Activated CD4-positive, alpha-beta memory T cell treated with anti-CD3 and anti-CD28 coated beads, Interleukin-2, amount 10 ng/mL, durations not matched to agents 7 days and 5 days (primary cell): ENCODE measurements around the gene EGLN2. TPM values are rescaled to one million over a fixed set of nuclear protein-coding genes. Genes with fewer than 3 reads are reported as not detected.
"Not testable (repeated sequence)": the region's sequence is repeated elsewhere in the genome, so short reads cannot be mapped to it uniquely, and the experiment has no call there.

Experiments used
- CTCF ChIA-PET: fragments of 350-600 bp; sonication (Branson Sonifier 250); formaldehyde crosslinking; loops from one replicate; lab custom pipeline; 2021; ENCODE audit warnings: antibody characterized with exemption, inconsistent platforms; lab: Charles Lee
- POLR2A ChIA-PET: fragments of 350-600 bp; sonication (Branson Sonifier 250); formaldehyde crosslinking; loops from one replicate; lab custom pipeline; 2021; ENCODE audit warnings: antibody characterized with exemption; lab: Charles Lee
- DNase-seq: peaks from one replicate; pipeline ENCODE4 v3.0.0-alpha.2; 2020
- H3K27ac Mint-ChIP-seq: one replicate; pipeline ENCODE4 v1.8.0; 2021; ENCODE audit warnings: mild to moderate bottlenecking, mixed read lengths
- H3K27me3 Mint-ChIP-seq: one replicate; pipeline ENCODE4 v1.8.0; 2021; ENCODE audit warnings: mixed read lengths
- H3K36me3 Mint-ChIP-seq: one replicate; pipeline ENCODE4 v1.8.0; 2021; ENCODE audit warnings: low read depth, mixed read lengths
- H3K4me1 Mint-ChIP-seq: one replicate; pipeline ENCODE4 v1.8.0; 2021; ENCODE audit warnings: mixed read lengths
- H3K4me3 Mint-ChIP-seq: one replicate; pipeline ENCODE4 v1.8.0; 2021; ENCODE audit warnings: mild to moderate bottlenecking, mixed read lengths
- H3K9me3 Mint-ChIP-seq: one replicate; pipeline ENCODE4 v1.8.0; 2021; ENCODE audit warnings: mixed read lengths
- total RNA-seq, 2 experiments: library from RNA; stranded (reverse); gene quantifications; one replicate each; pipeline ENCODE4 v1.2.3, GENCODE V29; 2021

Gene EGLN2
- total RNA-seq, 2 experiments from 2014 or later, result 127 to 128 TPM

DNA sequence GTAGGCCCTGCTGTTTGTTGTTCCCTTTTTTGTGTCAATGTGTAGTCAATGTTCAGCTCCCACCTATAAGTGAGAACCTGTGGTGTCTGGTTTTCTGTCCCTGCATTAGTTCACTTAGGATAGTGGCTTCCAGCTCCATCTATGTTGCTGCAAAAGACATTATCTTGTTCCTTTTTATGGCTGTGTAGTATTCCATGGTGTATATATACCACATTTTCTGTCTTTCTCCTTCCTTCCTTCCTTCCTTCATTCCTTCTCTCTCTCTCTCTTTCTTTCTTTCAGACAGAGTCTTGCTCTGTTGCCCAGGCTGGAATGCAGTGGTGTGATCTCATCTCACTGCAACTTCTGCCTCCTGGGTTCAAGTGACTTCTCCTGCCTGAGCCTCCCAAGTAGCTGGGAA lies 30.2 kb downstream of the EGLN2 start:
- ChIA-PET POLR2A (no interaction called here), CTCF (no interaction called here)
- Mint-ChIP-seq H3K4me3 (no peak overlapping the region), H3K36me3 (peaks cover 13% of the 10 kb centered on the region), H3K27me3 (no peaks in the 10 kb centered on the region), H3K9me3 (peaks cover 7% of the 10 kb centered on the region), H3K27ac (peak overlapping the region; percentile 16), H3K4me1 (peaks cover 27% of the 10 kb centered on the region)
- DNase-seq, result peak; percentile 0

DNA sequence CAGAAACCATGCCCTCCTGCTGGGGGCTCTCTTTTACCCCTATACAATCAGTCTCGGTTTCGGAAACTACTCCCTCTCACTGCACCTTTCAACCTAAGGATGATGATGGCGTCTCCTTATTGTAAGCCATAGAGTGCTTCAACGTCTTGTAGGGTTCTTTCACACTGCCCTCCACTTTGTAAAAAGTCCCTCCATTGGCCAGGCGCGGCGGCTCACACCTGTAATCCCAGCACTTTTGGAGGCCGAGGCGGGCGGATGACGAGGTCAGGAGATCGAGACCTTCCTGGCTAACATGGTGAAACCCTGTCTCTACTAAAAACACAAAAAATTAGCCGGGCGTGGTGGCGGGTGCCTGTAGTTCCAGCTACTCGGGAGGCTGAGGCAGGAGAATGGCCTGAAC lies 31.8 kb downstream of the EGLN2 start:
- POLR2A ChIA-PET, H3K27me3 Mint-ChIP-seq, CTCF ChIA-PET, DNase-seq, H3K27ac Mint-ChIP-seq, H3K9me3 Mint-ChIP-seq, H3K4me3 Mint-ChIP-seq: not testable (repeated sequence)
- Mint-ChIP-seq H3K36me3 (peaks cover 13% of the 10 kb centered on the region), H3K4me1 (peaks cover 21% of the 10 kb centered on the region)

- POLR2A ChIA-PET, result no interaction called here
Observed at GRCh38 chr19:40831502-40832430, 32.8 kb downstream of the EGLN2 start.

DNA sequence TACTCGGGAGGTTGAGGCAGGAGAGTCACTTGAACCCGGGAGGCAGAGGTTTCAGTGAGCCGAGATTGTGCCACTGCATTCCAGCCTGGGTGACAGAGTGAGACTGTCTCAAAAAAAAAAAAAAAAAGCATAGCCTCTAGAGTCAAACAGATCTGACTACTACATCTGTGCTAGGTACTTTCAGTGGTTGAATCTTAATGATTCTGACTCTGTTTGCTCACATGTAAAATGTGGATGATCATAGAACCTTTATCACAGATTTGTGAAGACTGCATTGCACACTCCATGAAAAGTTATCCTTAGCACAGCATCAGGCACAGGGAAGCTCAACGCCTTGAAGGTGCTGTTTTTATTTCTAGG lies 33.4 kb downstream of the EGLN2 start:
- DNase-seq, POLR2A ChIA-PET, H3K27ac Mint-ChIP-seq, H3K9me3 Mint-ChIP-seq, H3K27me3 Mint-ChIP-seq, H3K4me3 Mint-ChIP-seq, H3K4me1 Mint-ChIP-seq, H3K36me3 Mint-ChIP-seq: not testable (repeated sequence)
- CTCF ChIA-PET, result interaction anchor here (0.6 to 0.9 kb wide), 3 partner anchors 12 to 198 kb away, joined by 3 to 5 read pairs (median 3); no protein-coding TSS in a partner anchor

More at GRCh38 chr19:40831502-40832430, 32.8 kb downstream of the EGLN2 start:
- CTCF ChIA-PET, result interaction anchor here (0.6 to 0.9 kb wide), 3 partner anchors 11 to 197 kb away, joined by 3 to 5 read pairs (median 3); no protein-coding TSS in a partner anchor
- peaks cover 5% of the 10 kb centered on the region for H3K9me3 Mint-ChIP-seq
- H3K27ac Mint-ChIP-seq, result no peak overlapping the region
- peaks cover 10% of the 10 kb centered on the region for H3K36me3 Mint-ChIP-seq
- no peak for DNase-seq
- H3K4me1 Mint-ChIP-seq, result peaks cover 15% of the 10 kb centered on the region
- H3K4me3 Mint-ChIP-seq, result no peak overlapping the region
- peaks cover 4% of the 10 kb centered on the region for H3K27me3 Mint-ChIP-seq

DNA sequence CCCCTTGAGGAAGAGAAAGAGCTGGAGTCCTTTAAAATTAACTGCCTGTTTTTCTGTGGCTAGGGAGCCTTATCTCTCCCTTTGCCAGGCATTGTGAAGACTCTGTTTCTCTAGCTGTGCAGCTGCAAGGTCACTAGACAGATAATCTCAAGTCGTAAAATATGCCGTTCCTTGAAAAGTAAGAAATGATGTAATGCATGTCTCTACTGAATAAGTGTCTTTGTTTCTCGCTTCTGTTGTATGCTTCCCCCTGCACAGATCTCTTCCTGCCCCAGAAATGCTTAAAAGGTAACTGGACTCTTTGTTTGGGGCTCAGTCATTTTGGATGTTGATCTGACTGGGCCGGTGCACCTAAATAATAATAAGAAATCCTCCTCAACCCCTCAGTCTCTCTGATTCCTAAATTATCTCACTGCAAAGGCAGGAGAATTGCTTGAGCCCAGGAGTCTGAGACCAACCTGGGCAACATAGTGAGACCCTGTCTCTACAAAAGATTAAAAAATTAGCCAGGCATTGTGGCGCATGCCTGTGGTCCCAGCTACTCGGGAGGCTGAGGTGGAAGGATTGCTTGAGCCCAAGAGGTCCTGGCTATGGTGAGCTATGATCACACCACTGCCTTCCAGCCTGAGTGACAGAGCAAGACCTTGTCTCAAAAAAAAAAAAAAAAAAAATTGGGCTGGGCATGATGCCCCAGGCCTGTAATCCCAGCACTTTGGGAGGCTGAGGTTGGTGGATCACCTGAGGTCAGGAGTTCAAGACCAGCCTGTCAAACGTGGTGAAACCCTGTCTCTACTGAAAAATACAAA lies 34.9 kb downstream of the EGLN2 start:
- H3K4me3 Mint-ChIP-seq, H3K9me3 Mint-ChIP-seq: not testable (repeated sequence)

DNA sequence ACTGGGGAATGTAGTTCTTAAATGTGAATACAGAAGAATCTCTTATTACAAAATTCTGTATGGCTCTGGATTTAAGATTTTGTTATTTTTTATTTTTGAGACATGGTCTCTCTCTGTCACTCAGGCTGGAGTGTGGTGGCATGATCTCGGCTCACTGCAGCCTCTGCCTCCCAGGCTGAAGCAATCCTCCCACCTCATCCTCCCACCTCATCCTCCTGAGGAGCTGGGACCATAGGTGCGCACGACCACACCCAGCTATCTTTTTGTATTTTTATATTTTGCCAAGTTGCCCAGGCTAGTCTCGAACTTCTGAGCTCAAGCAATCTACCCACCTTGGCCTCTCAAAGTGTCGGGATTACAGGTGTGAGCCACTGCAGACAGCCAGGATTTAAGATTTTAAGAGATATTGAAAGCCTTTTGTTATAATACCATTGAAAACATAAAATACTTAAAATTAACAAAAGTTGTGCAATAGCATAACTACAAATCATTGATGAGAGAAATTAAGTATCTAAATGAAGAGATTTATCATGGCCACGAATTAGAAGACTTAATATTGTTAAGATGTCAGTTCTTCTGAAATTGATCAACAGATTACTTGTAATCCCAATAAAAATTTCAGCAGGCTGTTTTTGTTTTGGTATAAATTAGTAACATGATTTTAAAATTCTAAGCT lies 37.9 kb downstream of the EGLN2 start:
- no peaks in the 10 kb centered on the region for H3K9me3 Mint-ChIP-seq
- peaks cover 7% of the 10 kb centered on the region for H3K4me1 Mint-ChIP-seq
- H3K27ac Mint-ChIP-seq, result no peak overlapping the region
- ChIA-PET POLR2A (no interaction called here), CTCF (interaction anchor here (1.1 kb wide), 1 partner anchor 18 kb away, joined by 3 read pairs; no protein-coding TSS in a partner anchor)
- peaks cover 16% of the 10 kb centered on the region for H3K27me3 Mint-ChIP-seq
- H3K36me3 Mint-ChIP-seq, result no peaks in the 10 kb centered on the region
- no peak overlapping the region for H3K4me3 Mint-ChIP-seq
- DNase-seq, result no peak

More for the DNA sequence above, 34.9 kb downstream of the EGLN2 start:
- POLR2A ChIA-PET, H3K27ac Mint-ChIP-seq, H3K27me3 Mint-ChIP-seq, DNase-seq, H3K4me1 Mint-ChIP-seq, H3K36me3 Mint-ChIP-seq: not testable (repeated sequence)
- CTCF ChIA-PET, result interaction anchor here (0.7 kb wide), 1 partner anchor 762 kb away, joined by 3 read pairs; no protein-coding TSS in a partner anchor

GRCh38 chr19:40838477-40838876 lies 39.5 kb downstream of the EGLN2 start:
- DNase-seq, H3K4me1 Mint-ChIP-seq, CTCF ChIA-PET, H3K4me3 Mint-ChIP-seq, POLR2A ChIA-PET, H3K27ac Mint-ChIP-seq, H3K9me3 Mint-ChIP-seq, H3K36me3 Mint-ChIP-seq: not testable (repeated sequence)
- H3K27me3 Mint-ChIP-seq, result peaks cover 16% of the 10 kb centered on the region

DNA sequence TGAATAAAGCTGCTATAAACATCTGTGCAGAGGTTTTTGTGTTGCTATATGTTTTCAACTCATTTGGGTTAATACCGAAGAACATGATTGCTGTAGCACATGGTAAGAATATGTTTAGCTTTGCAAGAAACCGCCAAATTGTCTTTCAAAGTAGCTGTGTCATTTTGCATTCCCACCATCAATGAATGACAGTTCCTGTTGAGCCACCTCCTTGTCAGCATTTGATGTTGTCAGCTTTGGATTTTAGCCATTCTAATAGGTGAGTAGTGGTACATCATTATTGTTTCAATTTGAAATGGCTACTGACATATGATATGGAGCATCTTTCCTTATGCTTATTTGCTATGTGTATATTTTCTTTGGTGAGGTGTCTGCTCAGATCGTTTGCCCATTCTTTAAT lies 43.0 kb downstream of the EGLN2 start:
- POLR2A ChIA-PET, H3K36me3 Mint-ChIP-seq, CTCF ChIA-PET, DNase-seq, H3K4me3 Mint-ChIP-seq, H3K9me3 Mint-ChIP-seq, H3K27ac Mint-ChIP-seq: not testable (repeated sequence)
- Mint-ChIP-seq H3K27me3 (peaks cover 18% of the 10 kb centered on the region), H3K4me1 (peaks cover 22% of the 10 kb centered on the region)

DNA sequence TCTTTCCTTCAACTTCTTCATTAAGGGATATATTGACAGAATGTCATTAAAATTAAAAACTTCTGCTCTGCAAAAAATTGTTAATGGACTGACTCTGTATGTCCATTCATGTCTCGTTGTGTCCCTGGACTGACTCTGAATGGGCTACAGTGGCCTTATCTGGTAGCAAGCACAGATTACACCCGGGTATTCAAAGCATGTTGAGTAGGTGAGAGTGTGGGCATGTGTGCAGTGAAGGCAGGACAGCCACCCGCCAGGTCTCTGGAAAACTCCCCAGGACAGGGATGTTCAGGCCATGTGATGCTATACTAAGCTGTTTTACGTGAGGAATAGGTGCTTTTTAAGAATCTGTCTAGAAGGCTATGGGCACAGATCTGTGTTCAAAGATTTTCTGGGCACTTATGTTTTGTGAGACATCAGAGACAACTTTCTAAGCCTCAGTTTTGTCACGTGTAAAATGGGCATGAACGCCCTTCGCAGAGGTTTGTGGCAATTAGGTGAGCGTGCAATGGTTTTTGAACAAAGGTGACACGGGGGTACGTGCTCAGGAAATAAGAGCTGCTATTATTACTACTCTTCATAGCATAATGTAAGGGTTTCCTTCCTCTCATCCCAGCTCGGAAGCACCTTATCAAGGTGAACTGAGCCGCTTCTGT lies 44.1 kb downstream of the EGLN2 start:
- CTCF ChIA-PET, POLR2A ChIA-PET: not testable (repeated sequence)

GRCh38 chr19:40843653-40844052 lies 44.7 kb downstream of the EGLN2 start:
- H3K4me1 Mint-ChIP-seq, result peaks cover 28% of the 10 kb centered on the region
- H3K27ac Mint-ChIP-seq, result peak overlapping the region; percentile 58
- H3K36me3 Mint-ChIP-seq, result not testable (repeated sequence)

More for the DNA sequence above, 44.1 kb downstream of the EGLN2 start:
- DNase-seq, H3K9me3 Mint-ChIP-seq, H3K36me3 Mint-ChIP-seq: not testable (repeated sequence)
- H3K4me1 Mint-ChIP-seq, result peaks cover 27% of the 10 kb centered on the region
- peaks cover 29% of the 10 kb centered on the region for H3K27me3 Mint-ChIP-seq
- peak overlapping the region; percentile 58 for H3K27ac Mint-ChIP-seq
- peak overlapping the region; percentile 60 for H3K4me3 Mint-ChIP-seq

GRCh38 chr19:40846722-40847121 lies 47.7 kb downstream of the EGLN2 start:
- H3K27ac Mint-ChIP-seq, H3K9me3 Mint-ChIP-seq, CTCF ChIA-PET, DNase-seq, POLR2A ChIA-PET, H3K4me3 Mint-ChIP-seq, H3K36me3 Mint-ChIP-seq: not testable (repeated sequence)
- Mint-ChIP-seq H3K4me1 (peaks cover 35% of the 10 kb centered on the region), H3K27me3 (peaks cover 47% of the 10 kb centered on the region)

More at GRCh38 chr19:40843653-40844052, 44.7 kb downstream of the EGLN2 start:
- peak; percentile 86 for DNase-seq
- H3K9me3 Mint-ChIP-seq, CTCF ChIA-PET, POLR2A ChIA-PET: not testable (repeated sequence)
- H3K27me3 Mint-ChIP-seq, result peaks cover 32% of the 10 kb centered on the region
- peak overlapping the region; percentile 60 for H3K4me3 Mint-ChIP-seq

DNA sequence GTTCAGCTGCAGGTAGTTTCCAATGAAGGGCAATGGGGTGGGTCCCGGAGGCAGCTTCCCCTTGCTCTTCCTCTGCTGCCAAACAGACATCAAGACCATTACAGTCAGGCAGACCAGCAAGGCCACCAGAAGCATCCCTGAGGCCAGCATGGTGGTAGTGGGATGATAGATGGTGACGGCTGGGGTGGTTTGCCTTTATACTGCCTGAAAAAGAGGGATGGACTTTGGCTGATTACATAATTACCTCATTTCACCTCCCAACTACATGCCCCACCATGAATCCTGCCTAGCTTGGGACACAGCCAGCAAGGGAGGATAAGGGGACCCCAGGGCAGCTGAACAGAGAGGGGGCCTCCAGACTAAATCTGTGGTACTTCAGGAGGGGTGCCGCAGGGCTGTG lies 51.3 kb downstream of the EGLN2 start, which contains the start of gene CYP2A6:
CYP2A6 (minus strand) TSS at position 171 of the 400 bp plus-strand sequence; CDS start at position 150, 21 bp downstream.
- DNase-seq, H3K27ac Mint-ChIP-seq, POLR2A ChIA-PET, H3K9me3 Mint-ChIP-seq, CTCF ChIA-PET, H3K36me3 Mint-ChIP-seq, H3K4me3 Mint-ChIP-seq: not testable (repeated sequence)
- Mint-ChIP-seq H3K4me1 (peaks cover 15% of the 10 kb centered on the region), H3K27me3 (peaks cover 53% of the 10 kb centered on the region)
